Measurements from ENCODE around the gene MTERF4.

MTERF4 gene

GRCh38 chr2:241116606-241117560 is 14.8 kb upstream of the MTERF4 start:
- Histone ChIP-seq H3K27me3 (ENCODE audit: control insufficient read depth, insufficient read depth, low read length) (no peaks in the 10 kb centered on the region), H3K4me1 (ENCODE audit: control insufficient read depth, insufficient read depth, low read length) (no peaks in the 10 kb centered on the region), H3K9me3 (ENCODE audit: control insufficient read depth, low read length) (no peaks in the 10 kb centered on the region), H3K4me3 (ENCODE audit: low read length) (no peak overlapping the region), H3K36me3 (ENCODE audit: control insufficient read depth, insufficient read depth, low read length) (no peaks in the 10 kb centered on the region), H3K9ac (ENCODE audit: low read length) (no peak overlapping the region)

DNA sequence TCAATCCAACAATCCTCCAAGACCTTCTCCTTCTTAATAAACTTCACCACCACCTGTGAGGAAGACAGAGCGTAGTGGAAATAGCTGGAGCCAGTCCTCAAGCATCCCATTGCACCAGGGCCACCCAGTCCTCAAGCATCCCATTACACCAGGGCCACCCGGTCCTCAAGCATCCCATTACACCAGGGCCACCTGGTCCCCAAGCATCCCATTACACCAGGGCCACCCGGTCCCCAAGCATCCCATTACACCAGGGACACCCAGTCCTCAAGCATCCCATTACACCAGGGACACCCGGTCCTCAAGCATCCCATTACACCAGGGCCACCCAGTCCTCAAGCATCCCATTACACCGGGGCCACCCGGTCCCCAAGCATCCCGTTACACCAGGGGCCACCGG is 13.3 kb upstream of the MTERF4 start:
- Histone ChIP-seq H3K4me1 (ENCODE audit: control insufficient read depth, insufficient read depth, low read length) (no peaks in the 10 kb centered on the region), H3K36me3 (ENCODE audit: control insufficient read depth, insufficient read depth, low read length) (no peaks in the 10 kb centered on the region), H3K4me3 (ENCODE audit: low read length) (no peak overlapping the region), H3K9me3 (ENCODE audit: control insufficient read depth, low read length) (no peaks in the 10 kb centered on the region), H3K27me3 (ENCODE audit: control insufficient read depth, insufficient read depth, low read length) (no peaks in the 10 kb centered on the region), H3K9ac (ENCODE audit: low read length) (no peak overlapping the region)

DNA sequence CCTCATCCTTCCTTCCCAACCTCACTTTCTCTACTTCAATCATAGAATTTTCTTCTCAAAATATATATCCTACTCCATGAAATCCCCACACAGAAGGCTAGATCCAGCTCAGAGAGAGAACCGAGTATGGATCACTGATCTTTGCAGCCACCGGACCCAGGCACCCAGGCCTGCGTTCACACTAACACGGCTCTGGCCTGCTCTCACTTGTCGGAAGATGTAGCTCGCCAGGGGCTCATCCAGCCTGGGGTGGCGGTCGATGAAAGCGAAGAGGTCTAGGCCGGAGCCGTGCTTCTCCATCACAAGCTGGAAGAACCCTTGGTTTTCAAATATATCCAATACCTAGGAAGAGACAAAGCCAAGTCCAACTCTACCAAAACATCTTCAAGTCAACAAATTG is 12.7 kb upstream of the MTERF4 start:
- no peaks in the 10 kb centered on the region for H3K27me3 ChIP-seq (ENCODE audit: control insufficient read depth, insufficient read depth, low read length)

DNA sequence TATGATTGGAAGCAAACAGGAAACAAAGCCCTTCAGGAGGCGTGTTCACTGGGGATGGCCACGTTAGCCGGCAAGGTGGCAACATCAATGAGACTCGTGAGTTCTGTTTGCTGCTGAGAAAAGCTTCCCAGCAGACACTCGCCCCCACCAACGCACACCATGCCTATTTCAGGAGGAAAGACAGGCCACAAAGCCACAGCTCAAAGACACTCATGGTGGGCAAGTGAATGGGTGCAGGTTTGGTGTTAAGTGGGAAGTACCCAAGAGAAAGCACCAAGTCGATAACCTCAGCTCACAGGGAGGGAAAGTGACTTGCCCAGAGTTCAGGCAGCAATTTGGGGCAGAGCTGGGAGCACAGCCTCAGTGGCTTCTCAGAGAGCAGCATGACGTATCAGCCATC is 10.5 kb upstream of the MTERF4 start:
- H3K27me3 ChIP-seq (ENCODE audit: control insufficient read depth, insufficient read depth, low read length) = no peaks in the 10 kb centered on the region
- no peak overlapping the region for H3K4me3 ChIP-seq (ENCODE audit: low read length)
- H3K36me3 ChIP-seq (ENCODE audit: control insufficient read depth, insufficient read depth, low read length) = no peaks in the 10 kb centered on the region
- no peak overlapping the region for H3K9ac ChIP-seq (ENCODE audit: low read length)
- no peaks in the 10 kb centered on the region for H3K9me3 ChIP-seq (ENCODE audit: control insufficient read depth, low read length)
- H3K4me1 ChIP-seq (ENCODE audit: control insufficient read depth, insufficient read depth, low read length) = no peaks in the 10 kb centered on the region

More for the DNA sequence above, 12.7 kb upstream of the MTERF4 start:
- H3K4me3 ChIP-seq (ENCODE audit: low read length) = no peak overlapping the region
- no peaks in the 10 kb centered on the region for H3K36me3 ChIP-seq (ENCODE audit: control insufficient read depth, insufficient read depth, low read length)
- H3K9ac ChIP-seq (ENCODE audit: low read length) = no peak overlapping the region
- no peaks in the 10 kb centered on the region for H3K4me1 ChIP-seq (ENCODE audit: control insufficient read depth, insufficient read depth, low read length)
- H3K9me3 ChIP-seq (ENCODE audit: control insufficient read depth, low read length) = no peaks in the 10 kb centered on the region

DNA sequence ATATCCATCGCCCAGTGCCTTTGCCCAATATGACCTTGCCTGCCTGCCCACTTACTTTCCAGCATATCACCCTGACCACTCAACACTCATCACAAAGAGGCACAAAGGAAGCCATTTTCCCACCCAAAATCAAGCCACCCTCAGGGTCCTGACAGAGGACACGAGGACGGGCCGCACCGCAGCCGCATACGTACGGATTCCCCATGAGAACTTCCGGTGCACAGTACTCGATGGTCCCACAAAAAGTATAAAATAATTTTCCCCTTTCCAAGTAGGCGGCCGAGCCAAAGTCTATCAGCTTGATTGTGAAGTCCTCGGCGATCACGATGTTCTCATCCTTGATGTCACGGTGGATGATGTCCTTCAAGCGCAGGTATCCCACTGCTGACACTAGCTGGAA is 10.0 kb upstream of the MTERF4 start:
- Histone ChIP-seq H3K4me3 (ENCODE audit: low read length) (no peak overlapping the region), H3K4me1 (ENCODE audit: control insufficient read depth, insufficient read depth, low read length) (no peaks in the 10 kb centered on the region), H3K9me3 (ENCODE audit: control insufficient read depth, low read length) (no peaks in the 10 kb centered on the region), H3K27me3 (ENCODE audit: control insufficient read depth, insufficient read depth, low read length) (no peaks in the 10 kb centered on the region), H3K36me3 (ENCODE audit: control insufficient read depth, insufficient read depth, low read length) (no peaks in the 10 kb centered on the region), H3K9ac (ENCODE audit: low read length) (no peak overlapping the region)

GRCh38 chr2:241111440-241111805 is 9.3 kb upstream of the MTERF4 start:
- H3K4me3 ChIP-seq (ENCODE audit: low read length) = no peak overlapping the region
- no peaks in the 10 kb centered on the region for H3K9me3 ChIP-seq (ENCODE audit: control insufficient read depth, low read length)
- H3K9ac ChIP-seq (ENCODE audit: low read length) = no peak overlapping the region
- no peaks in the 10 kb centered on the region for H3K36me3 ChIP-seq (ENCODE audit: control insufficient read depth, insufficient read depth, low read length)
- H3K27me3 ChIP-seq (ENCODE audit: control insufficient read depth, insufficient read depth, low read length) = no peaks in the 10 kb centered on the region
- no peaks in the 10 kb centered on the region for H3K4me1 ChIP-seq (ENCODE audit: control insufficient read depth, insufficient read depth, low read length)

GRCh38 chr2:241110607-241111439 is 8.7 kb upstream of the MTERF4 start:
- H3K4me1 ChIP-seq (ENCODE audit: control insufficient read depth, insufficient read depth, low read length) = no peaks in the 10 kb centered on the region
- H3K9me3 ChIP-seq (ENCODE audit: control insufficient read depth, low read length) = no peaks in the 10 kb centered on the region
- no peaks in the 10 kb centered on the region for H3K27me3 ChIP-seq (ENCODE audit: control insufficient read depth, insufficient read depth, low read length)
- H3K4me3 ChIP-seq (ENCODE audit: low read length) = no peak overlapping the region
- no peak overlapping the region for H3K9ac ChIP-seq (ENCODE audit: low read length)
- no peaks in the 10 kb centered on the region for H3K36me3 ChIP-seq (ENCODE audit: control insufficient read depth, insufficient read depth, low read length)

DNA sequence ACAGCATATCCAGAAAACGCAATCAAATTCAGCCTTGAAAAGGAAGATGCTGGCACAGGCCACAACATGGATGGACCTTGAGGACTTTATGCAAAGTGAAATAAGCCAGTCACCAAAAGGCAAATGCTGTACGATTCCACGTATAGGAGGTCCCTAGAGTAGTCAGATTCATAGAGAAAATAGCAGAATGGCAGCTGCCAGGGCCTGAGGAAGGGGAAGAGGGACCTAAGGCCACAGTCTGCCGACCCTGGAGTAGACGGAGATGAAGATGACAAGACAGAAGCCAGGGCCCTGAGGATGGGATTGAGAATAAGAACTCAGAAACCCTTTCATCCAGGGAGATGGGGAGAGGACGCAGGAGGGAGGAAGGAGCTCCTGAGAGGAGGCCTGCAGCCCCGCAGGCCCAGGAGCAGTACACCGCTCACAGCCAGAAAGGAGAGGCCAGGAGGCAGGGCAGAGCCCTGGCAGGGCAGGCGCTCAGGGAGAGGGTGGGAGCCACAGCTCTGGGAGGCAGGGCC is 8.1 kb upstream of the MTERF4 start:
- Histone ChIP-seq H3K36me3 (ENCODE audit: control insufficient read depth, insufficient read depth, low read length) (no peaks in the 10 kb centered on the region), H3K9ac (ENCODE audit: low read length) (no peak overlapping the region), H3K4me3 (ENCODE audit: low read length) (no peak overlapping the region)

GRCh38 chr2:241109210-241110088 is 7.4 kb upstream of the MTERF4 start:
- H3K4me3 ChIP-seq (ENCODE audit: low read length) = no peak overlapping the region
- H3K9me3 ChIP-seq (ENCODE audit: control insufficient read depth, low read length) = no peaks in the 10 kb centered on the region
- H3K36me3 ChIP-seq (ENCODE audit: control insufficient read depth, insufficient read depth, low read length) = no peaks in the 10 kb centered on the region
- H3K4me1 ChIP-seq (ENCODE audit: control insufficient read depth, insufficient read depth, low read length) = no peaks in the 10 kb centered on the region
- no peak overlapping the region for H3K9ac ChIP-seq (ENCODE audit: low read length)
- no peaks in the 10 kb centered on the region for H3K27me3 ChIP-seq (ENCODE audit: control insufficient read depth, insufficient read depth, low read length)

More for the DNA sequence above, 8.1 kb upstream of the MTERF4 start:
- no peaks in the 10 kb centered on the region for H3K27me3 ChIP-seq (ENCODE audit: control insufficient read depth, insufficient read depth, low read length)
- no peaks in the 10 kb centered on the region for H3K9me3 ChIP-seq (ENCODE audit: control insufficient read depth, low read length)
- H3K4me1 ChIP-seq (ENCODE audit: control insufficient read depth, insufficient read depth, low read length) = no peaks in the 10 kb centered on the region

DNA sequence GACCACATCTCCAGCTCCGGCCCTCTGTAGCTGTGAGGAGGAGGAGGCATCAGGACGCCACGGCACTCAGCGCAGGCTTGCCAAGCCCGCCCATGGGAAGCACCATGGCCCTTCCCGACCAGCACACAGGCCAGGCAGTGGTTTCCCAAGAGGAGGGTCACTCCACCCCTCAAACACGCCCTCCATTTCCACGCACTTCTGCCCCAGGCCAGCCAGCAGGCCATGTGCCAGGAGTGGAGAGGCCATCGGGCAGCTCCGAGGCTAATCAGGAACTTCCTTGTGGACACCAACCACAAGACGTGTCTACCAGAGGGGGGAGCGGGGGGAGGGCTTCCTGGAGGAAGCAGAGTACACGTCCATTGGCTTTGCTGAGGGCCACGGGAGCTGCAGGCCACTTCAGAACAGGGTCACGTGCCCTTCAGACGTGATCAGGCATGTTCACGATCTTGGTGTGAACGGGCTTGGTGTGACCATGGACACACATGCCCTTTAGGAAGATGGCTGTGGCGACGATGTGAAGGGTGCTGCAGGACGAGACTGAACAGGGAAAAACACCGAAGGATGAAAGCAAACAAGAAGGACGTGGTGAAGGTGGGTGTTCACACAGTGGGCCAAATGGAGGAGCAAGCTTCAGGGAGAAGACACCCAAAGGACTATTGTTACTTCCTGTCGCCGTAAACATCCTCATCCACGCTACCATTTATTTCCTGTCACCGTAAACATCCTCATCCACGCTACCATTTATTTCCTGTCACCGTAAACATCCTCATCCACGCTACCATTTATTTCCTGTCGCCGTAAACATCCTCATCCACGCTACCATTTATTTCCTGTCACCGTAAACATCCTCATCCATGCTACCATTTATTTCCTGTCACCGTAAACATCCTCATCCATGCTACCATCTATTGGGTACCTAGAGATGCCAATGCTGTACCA is 6.5 kb upstream of the MTERF4 start:
- no peaks in the 10 kb centered on the region for H3K9me3 ChIP-seq (ENCODE audit: control insufficient read depth, low read length)
- no peaks in the 10 kb centered on the region for H3K27me3 ChIP-seq (ENCODE audit: control insufficient read depth, insufficient read depth, low read length)
- H3K4me1 ChIP-seq (ENCODE audit: control insufficient read depth, insufficient read depth, low read length) = no peaks in the 10 kb centered on the region
- H3K36me3 ChIP-seq (ENCODE audit: control insufficient read depth, insufficient read depth, low read length) = no peaks in the 10 kb centered on the region
- no peak overlapping the region for H3K9ac ChIP-seq (ENCODE audit: low read length)
- no peak overlapping the region for H3K4me3 ChIP-seq (ENCODE audit: low read length)

Data from mucosa of stomach (tissue), 1 donor.